CD4-positive, alpha-beta T cell (primary cell): ENCODE data around the gene LHX8. TPM values are rescaled to one million over a fixed set of nuclear protein-coding genes. Genes with fewer than 3 reads are reported as not detected.
"Not testable (repeated sequence)": the region's sequence is repeated elsewhere in the genome, so short reads cannot be mapped to it uniquely, and the experiment has no call there.

Source experiments
- ATAC-seq: fragments of 200-7000 bp; cut with Tn5 transposase; one replicate; pipeline ENCODE4 v1.10.0; 2022; ENCODE audit warnings: mild to moderate bottlenecking; ENCODE audit not compliant: poor library complexity
- CTCF ChIA-PET: fragments of 350-600 bp; sonication (Branson Sonifier 250); formaldehyde crosslinking; loops from one replicate; lab custom pipeline; 2021; ENCODE audit warnings: antibody characterized with exemption, inconsistent platforms; lab: Charles Lee
- POLR2A ChIA-PET: fragments of 350-600 bp; sonication (Branson Sonifier 250); formaldehyde crosslinking; loops from one replicate; lab custom pipeline; 2021; ENCODE audit warnings: antibody characterized with exemption, inconsistent platforms; lab: Charles Lee
- DNase-seq, 14 experiments: peaks; one replicate each; pipeline ENCODE4 v3.0.0-alpha.2; 2013 to 2020; ENCODE audit warnings: mixed read lengths in 2 of 14
- H3K27ac ChIP-seq, 2 donors: one replicate each; pipeline versions ENCODE4 v1.5.1 to v1.7.0; 2013; ENCODE audit warnings: low read length in 2 of 2, low read depth in 1 of 2, mild to moderate bottlenecking in 1 of 2
- H3K27me3 ChIP-seq, 2 experiments: 1 replicate in 1 of 2; 2 replicates in 1 of 2; pipeline versions ENCODE4 v1.6.1 to v1.7.0; 2013; ENCODE audit warnings: low read length in 2 of 2, control low read depth in 1 of 2, mild to moderate bottlenecking in 1 of 2, moderate library complexity in 1 of 2; ENCODE audit not compliant: insufficient read depth in 2 of 2, control insufficient read depth in 1 of 2
- H3K36me3 ChIP-seq: one replicate; pipeline ENCODE4 v1.6.1; 2013; ENCODE audit warnings: low read length, control low read depth; ENCODE audit not compliant: insufficient read depth
- H3K4me1 ChIP-seq: one replicate; pipeline ENCODE4 v1.6.1; 2013; ENCODE audit warnings: low read length, control low read depth; ENCODE audit not compliant: insufficient read depth
- H3K4me3 ChIP-seq: one replicate; pipeline ENCODE4 v1.5.1; 2013; ENCODE audit warnings: mild to moderate bottlenecking, low read length, moderate library complexity
- H3K9me3 ChIP-seq, 2 experiments: 1 replicate in 1 of 2; 2 replicates in 1 of 2; pipeline versions ENCODE4 v1.6.1 to v1.7.0; 2013; ENCODE audit warnings: low read length in 2 of 2, mild to moderate bottlenecking in 2 of 2, control low read depth in 1 of 2, moderate library complexity in 1 of 2; ENCODE audit not compliant: control insufficient read depth in 1 of 2, insufficient read depth in 1 of 2
- H3K27ac Mint-ChIP-seq: one replicate; pipeline ENCODE4 v1.8.0; 2020; ENCODE audit warnings: mixed read lengths
- H3K27me3 Mint-ChIP-seq: one replicate; pipeline ENCODE4 v1.8.0; 2021; ENCODE audit warnings: mixed read lengths
- H3K36me3 Mint-ChIP-seq: one replicate; pipeline ENCODE4 v1.8.0; 2021; ENCODE audit warnings: low read depth, mixed read lengths
- H3K4me1 Mint-ChIP-seq: one replicate; pipeline ENCODE4 v1.8.0; 2021; ENCODE audit warnings: low read depth, mixed read lengths
- H3K4me3 Mint-ChIP-seq: one replicate; pipeline ENCODE4 v1.8.0; 2020; ENCODE audit warnings: mild to moderate bottlenecking, mixed read lengths
- H3K9me3 Mint-ChIP-seq: one replicate; pipeline ENCODE4 v1.8.0; 2020; ENCODE audit warnings: mixed read lengths
- intact Hi-C, 2 experiments: fragments of 100-400 bp; cut with DNase I in 1 of 2; cut with micrococcal nuclease in 1 of 2; formaldehyde crosslinking; loops; one replicate each; pipeline versions ENCODE4 v1.15.1 to v1.9.0; 2023 to 2025; cut with DNase I, micrococcal nuclease
- total RNA-seq, 174 experiments: library from RNA in 2 of 174; stranded (reverse) in 2 of 174; gene quantifications; one replicate each; pipeline ENCODE4 v1.2.3 and lab custom pipeline; 2021 to 2026
- TF ChIP-seq, protein P1 (sequence below): fragments of 200-600 bp; IDR thresholded peaks from one replicate; pipeline ENCODE4 v1.8.0; 2022; ENCODE audit warnings: antibody characterized with exemption, mild to moderate bottlenecking

LHX8 gene
- total RNA-seq, 2 experiments from 2014 or later, result not detected

DNA sequence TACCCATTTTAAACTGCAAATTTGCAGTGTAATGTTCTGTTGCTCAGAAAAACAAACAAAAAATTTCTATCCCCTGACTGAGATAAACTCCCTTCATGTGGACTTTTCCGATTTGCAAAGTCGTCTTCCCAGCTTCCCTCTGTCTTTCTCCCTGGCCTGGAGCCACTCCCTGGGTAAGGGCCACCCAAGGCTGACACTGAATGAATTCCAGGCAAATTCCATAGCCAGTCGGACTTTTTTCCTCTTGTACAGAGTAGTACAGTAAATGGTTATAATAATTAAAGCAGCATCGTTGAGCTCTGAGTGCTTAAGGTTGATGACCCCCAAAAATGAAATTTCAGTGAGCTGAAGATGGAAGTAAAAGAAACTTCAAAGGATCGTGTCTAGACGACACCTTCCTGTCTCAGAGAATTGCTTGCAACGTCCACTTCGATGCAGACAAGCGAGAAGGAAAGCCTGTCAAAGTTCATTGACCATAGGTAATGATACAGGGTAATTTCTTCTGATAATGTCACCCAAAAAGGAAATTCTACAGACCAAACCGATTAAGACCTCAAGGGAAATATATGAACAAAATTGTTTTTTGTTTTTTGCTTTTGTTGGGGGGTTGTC lies 33.6 kb upstream of the LHX8 start:
- TF ChIP-seq, protein P1, sequence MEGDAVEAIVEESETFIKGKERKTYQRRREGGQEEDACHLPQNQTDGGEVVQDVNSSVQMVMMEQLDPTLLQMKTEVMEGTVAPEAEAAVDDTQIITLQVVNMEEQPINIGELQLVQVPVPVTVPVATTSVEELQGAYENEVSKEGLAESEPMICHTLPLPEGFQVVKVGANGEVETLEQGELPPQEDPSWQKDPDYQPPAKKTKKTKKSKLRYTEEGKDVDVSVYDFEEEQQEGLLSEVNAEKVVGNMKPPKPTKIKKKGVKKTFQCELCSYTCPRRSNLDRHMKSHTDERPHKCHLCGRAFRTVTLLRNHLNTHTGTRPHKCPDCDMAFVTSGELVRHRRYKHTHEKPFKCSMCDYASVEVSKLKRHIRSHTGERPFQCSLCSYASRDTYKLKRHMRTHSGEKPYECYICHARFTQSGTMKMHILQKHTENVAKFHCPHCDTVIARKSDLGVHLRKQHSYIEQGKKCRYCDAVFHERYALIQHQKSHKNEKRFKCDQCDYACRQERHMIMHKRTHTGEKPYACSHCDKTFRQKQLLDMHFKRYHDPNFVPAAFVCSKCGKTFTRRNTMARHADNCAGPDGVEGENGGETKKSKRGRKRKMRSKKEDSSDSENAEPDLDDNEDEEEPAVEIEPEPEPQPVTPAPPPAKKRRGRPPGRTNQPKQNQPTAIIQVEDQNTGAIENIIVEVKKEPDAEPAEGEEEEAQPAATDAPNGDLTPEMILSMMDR, result no peak
- no peak overlapping the region for H3K4me3 Mint-ChIP-seq
- no peak overlapping the region for H3K4me3 ChIP-seq
- H3K36me3 Mint-ChIP-seq, result no peaks in the 10 kb centered on the region
- H3K9me3 ChIP-seq, result no peaks in the 10 kb centered on the region
- no peaks in the 10 kb centered on the region for H3K27me3 ChIP-seq
- DNase-seq, result no peak
- no peak for ATAC-seq
- no peaks in the 10 kb centered on the region for H3K4me1 Mint-ChIP-seq
- H3K27me3 Mint-ChIP-seq, result no peaks in the 10 kb centered on the region
- POLR2A ChIA-PET, result no interaction called here
- intact Hi-C loops, result no loop called here
- H3K4me1 ChIP-seq, result no peaks in the 10 kb centered on the region
- no peaks in the 10 kb centered on the region for H3K36me3 ChIP-seq
- no peaks in the 10 kb centered on the region for H3K9me3 Mint-ChIP-seq
- CTCF ChIA-PET, result no interaction called here
- no peak overlapping the region for H3K27ac Mint-ChIP-seq
- H3K27ac ChIP-seq, result no peak overlapping the region

DNA sequence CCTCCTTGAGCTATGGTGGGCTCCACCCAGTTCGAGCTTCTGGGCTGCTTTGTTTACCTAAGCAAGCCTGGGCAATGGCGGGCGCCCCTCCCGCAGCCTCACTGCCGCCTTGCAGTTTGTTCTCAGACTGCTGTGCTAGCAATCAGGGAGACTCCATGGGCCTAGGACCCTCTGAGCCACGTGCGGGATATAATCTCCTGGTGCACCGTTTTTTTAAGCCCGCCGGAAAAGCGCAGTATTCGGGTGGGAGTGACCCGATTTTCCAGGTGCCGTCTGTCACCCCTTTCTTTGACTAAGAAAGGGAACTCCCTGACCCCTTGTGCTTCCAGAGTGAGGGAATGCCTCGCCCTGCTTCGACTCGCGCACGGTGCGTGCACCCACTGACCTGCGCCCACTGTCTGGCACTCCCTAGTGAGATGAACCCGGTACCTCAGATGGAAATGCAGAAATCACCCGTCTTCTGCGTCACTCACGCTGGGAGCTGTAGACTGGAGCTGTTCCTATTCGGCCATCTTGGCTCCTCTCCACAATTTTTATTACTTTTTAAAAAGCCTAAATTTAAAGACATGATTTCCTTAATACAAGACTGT lies 21.7 kb upstream of the LHX8 start:
- H3K36me3 Mint-ChIP-seq, ATAC-seq, H3K9me3 ChIP-seq, H3K4me3 Mint-ChIP-seq, H3K36me3 ChIP-seq, H3K27me3 ChIP-seq, POLR2A ChIA-PET, H3K9me3 Mint-ChIP-seq, DNase-seq, CTCF ChIA-PET, H3K4me1 ChIP-seq, H3K27me3 Mint-ChIP-seq, H3K4me3 ChIP-seq, intact Hi-C loops, H3K4me1 Mint-ChIP-seq, H3K27ac Mint-ChIP-seq, H3K27ac ChIP-seq: not testable (repeated sequence)

DNA sequence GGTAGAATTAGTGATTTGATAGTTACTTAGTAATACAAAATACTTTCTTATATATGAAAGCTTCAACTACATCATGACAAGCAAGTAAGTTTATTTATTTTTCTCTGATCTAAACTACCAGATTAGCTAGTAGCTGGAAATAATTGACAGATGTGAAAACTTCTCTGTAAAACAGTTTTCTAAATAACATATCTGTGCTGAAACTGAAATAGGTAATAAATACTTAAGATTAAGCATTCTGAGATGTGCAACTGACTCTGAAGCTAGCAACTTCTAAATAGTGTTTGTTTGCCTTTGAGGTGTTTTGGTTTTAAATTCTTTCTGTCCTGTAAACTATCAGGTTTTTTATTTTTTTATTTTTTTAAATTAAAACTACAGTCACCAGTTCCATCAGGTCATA lies 18.5 kb upstream of the LHX8 start:
- TF ChIP-seq, protein P1, result no peak
- CTCF ChIA-PET, result no interaction called here
- intact Hi-C loops, result no loop called here
- DNase-seq, result no peak
- peaks cover 0 to 6% of the 10 kb centered on the region in 2 experiments for H3K9me3 ChIP-seq
- Mint-ChIP-seq H3K4me3 (no peak overlapping the region), H3K9me3 (peaks cover 4% of the 10 kb centered on the region), H3K4me1 (no peaks in the 10 kb centered on the region), H3K27me3 (no peaks in the 10 kb centered on the region), H3K27ac (no peak overlapping the region), H3K36me3 (no peaks in the 10 kb centered on the region)
- no peaks in the 10 kb centered on the region for H3K36me3 ChIP-seq
- H3K27ac ChIP-seq, result no peak overlapping the region
- no peak overlapping the region for H3K4me3 ChIP-seq
- no peaks in the 10 kb centered on the region for H3K27me3 ChIP-seq
- POLR2A ChIA-PET, result no interaction called here
- ATAC-seq, result no peak
- no peaks in the 10 kb centered on the region for H3K4me1 ChIP-seq

DNA sequence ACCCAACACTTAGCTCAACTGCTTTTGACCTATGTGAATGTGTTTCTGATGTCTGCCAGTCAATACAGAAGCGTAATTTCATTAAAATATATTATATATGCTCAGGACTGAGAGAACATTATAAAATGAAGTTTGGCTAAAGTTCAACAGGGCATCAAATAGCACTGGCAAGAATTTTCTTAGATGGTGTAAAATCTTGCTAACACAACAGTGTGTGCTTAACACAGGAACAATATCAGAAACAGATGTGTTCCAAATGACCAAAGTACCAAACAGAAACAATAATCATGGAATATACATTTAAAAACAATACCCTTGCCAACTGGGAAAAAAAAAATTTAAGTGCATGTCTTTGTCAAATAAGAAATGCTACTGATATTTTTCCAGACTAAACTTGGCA lies 10.4 kb upstream of the LHX8 start:
- Mint-ChIP-seq H3K4me1 (no peaks in the 10 kb centered on the region), H3K27ac (no peak overlapping the region), H3K27me3 (peaks cover 45% of the 10 kb centered on the region), H3K4me3 (no peak overlapping the region), H3K36me3 (no peaks in the 10 kb centered on the region), H3K9me3 (no peaks in the 10 kb centered on the region)
- DNase-seq (no peak), ATAC-seq (no peak)
- TF ChIP-seq, protein P1, result no peak
- Histone ChIP-seq H3K27ac (no peak overlapping the region), H3K27me3 (peaks cover 43 to 44% of the 10 kb centered on the region in 2 experiments), H3K4me3 (no peak overlapping the region), H3K9me3 (peaks cover 0 to 20% of the 10 kb centered on the region in 2 experiments), H3K36me3 (no peaks in the 10 kb centered on the region), H3K4me1 (no peaks in the 10 kb centered on the region)
- ChIA-PET POLR2A (no interaction called here), CTCF (no interaction called here)
- intact Hi-C loops, result no loop called here
